Forelimb muscle (tissue), 1 donor: ENCODE data around the gene GALNT8. TPM values are rescaled to one million over a fixed set of nuclear protein-coding genes. Genes with fewer than 3 reads are reported as not detected.

ENCODE experiments used
- polyA plus RNA-seq: library from polyadenylated mRNA; unstranded; fragments of 120-200 nt; gene quantifications from one replicate; pipeline ENCODE4 v1.2.1, GENCODE V29; 2013; ENCODE audit not compliant: insufficient read length

GALNT8 gene
- polyA plus RNA-seq, 1 donor = 3.7 TPM

Other genes with a start within 250 kb of the GALNT8 start
- gene RAD51AP1, start 181.5 kb upstream of the GALNT8 start, polyA plus RNA-seq = 9.6 TPM
- 19.2 TPM for gene DYRK4, start 158.2 kb upstream of the GALNT8 start, polyA plus RNA-seq
- gene AKAP3, start 71.3 kb upstream of the GALNT8 start, polyA plus RNA-seq = 0.13 TPM
- 92.2 TPM for gene NDUFA9, start 71.3 kb upstream of the GALNT8 start, polyA plus RNA-seq
- 1.0 TPM for gene KCNA1, start 189.5 kb downstream of the GALNT8 start, polyA plus RNA-seq